Brain microvascular endothelial cell (primary cell): ENCODE data around the gene GALNT10.

ENCODE experiments used
- DNase-seq: peaks from one replicate; pipeline ENCODE4 v3.0.0-alpha.2; 2020
- H3K27ac ChIP-seq: fragments of 250-450 bp; sonication (Bioruptor Pico); 2 replicates; pipeline ENCODE4 v1.5.1; 2020; ENCODE audit warnings: mild to moderate bottlenecking, moderate library complexity
- H3K27me3 ChIP-seq: fragments of 250-450 bp; sonication (Bioruptor Pico); replicated peaks from 2 replicates; pipeline ENCODE4 v1.5.1; 2020; ENCODE audit warnings: mild to moderate bottlenecking
- H3K36me3 ChIP-seq: fragments of 250-450 bp; sonication (Bioruptor Pico); replicated peaks from 2 replicates; pipeline ENCODE4 v1.5.1; 2020; ENCODE audit warnings: mild to moderate bottlenecking
- H3K4me3 ChIP-seq: 2 replicates; pipeline ENCODE4 v1.5.1; 2011; ENCODE audit warnings: low read depth, mild to moderate bottlenecking, control low read depth, low read length, moderate library complexity
- CTCF ChIP-seq: IDR thresholded peaks from 2 replicates; pipeline ENCODE4 v1.5.1; 2011; ENCODE audit warnings: low read depth, mild to moderate bottlenecking, moderate library complexity, low read length, control low read depth, inconsistent platforms; ENCODE audit errors: missing control alignments
- in situ Hi-C: cut with HindIII; loops from 2 replicates; pipeline ENCODE4 v1.10.0; 2017; ENCODE audit warnings: low sequenced_read_pairs, low pct_ligation_motif_present

Gene GALNT10

GRCh38 chr5:154249826-154250225 is 59.3 kb downstream of the GALNT10 start:
- DNase-seq = no peak
- Histone ChIP-seq H3K36me3 (no peaks in the 10 kb centered on the region), H3K4me3 (no peak overlapping the region), H3K27me3 (no peaks in the 10 kb centered on the region), H3K27ac (no peak overlapping the region)
- in situ Hi-C loops = no loop called here
- TF ChIP-seq CTCF = no peak

- no peak overlapping the region for H3K4me3 ChIP-seq
- no peaks in the 10 kb centered on the region for H3K27me3 ChIP-seq
- H3K27ac ChIP-seq = no peak overlapping the region
- no peak for DNase-seq
- no peak for TF ChIP-seq CTCF
- no peaks in the 10 kb centered on the region for H3K36me3 ChIP-seq
- in situ Hi-C loops = no loop called here
These were observed 61.0 kb downstream of the GALNT10 start for GRCh38 chr5:154251529-154251928.

GRCh38 chr5:154253807-154254206 is 63.3 kb downstream of the GALNT10 start:
- no peak overlapping the region for H3K27ac ChIP-seq
- H3K4me3 ChIP-seq = no peak overlapping the region
- no peaks in the 10 kb centered on the region for H3K36me3 ChIP-seq
- no peak for TF ChIP-seq CTCF
- no peak for DNase-seq
- in situ Hi-C loops = no loop called here
- no peaks in the 10 kb centered on the region for H3K27me3 ChIP-seq

- Histone ChIP-seq H3K27me3 (no peaks in the 10 kb centered on the region), H3K27ac (no peak overlapping the region), H3K36me3 (no peaks in the 10 kb centered on the region), H3K4me3 (no peak overlapping the region)
- in situ Hi-C loops = no loop called here
- DNase-seq = no peak
- TF ChIP-seq CTCF = no peak
These were observed 64.4 kb downstream of the GALNT10 start for GRCh38 chr5:154254896-154255295.

- DNase-seq = no peak
- no peaks in the 10 kb centered on the region for H3K36me3 ChIP-seq
- in situ Hi-C loops = no loop called here
- H3K4me3 ChIP-seq = no peak overlapping the region
- H3K27ac ChIP-seq = no peak overlapping the region
- TF ChIP-seq CTCF = no peak
- H3K27me3 ChIP-seq = no peaks in the 10 kb centered on the region
These were observed 66.5 kb downstream of the GALNT10 start for GRCh38 chr5:154257046-154257445.

- DNase-seq = no peak
- Histone ChIP-seq H3K4me3 (no peak overlapping the region), H3K36me3 (peaks cover 3% of the 10 kb centered on the region), H3K27ac (no peak overlapping the region), H3K27me3 (no peaks in the 10 kb centered on the region)
- no peak for TF ChIP-seq CTCF
- in situ Hi-C loops = no loop called here
These were observed 68.1 kb downstream of the GALNT10 start for GRCh38 chr5:154258531-154259217.
